Measurements from ENCODE around the gene TIPRL.

TIPRL gene

DNA sequence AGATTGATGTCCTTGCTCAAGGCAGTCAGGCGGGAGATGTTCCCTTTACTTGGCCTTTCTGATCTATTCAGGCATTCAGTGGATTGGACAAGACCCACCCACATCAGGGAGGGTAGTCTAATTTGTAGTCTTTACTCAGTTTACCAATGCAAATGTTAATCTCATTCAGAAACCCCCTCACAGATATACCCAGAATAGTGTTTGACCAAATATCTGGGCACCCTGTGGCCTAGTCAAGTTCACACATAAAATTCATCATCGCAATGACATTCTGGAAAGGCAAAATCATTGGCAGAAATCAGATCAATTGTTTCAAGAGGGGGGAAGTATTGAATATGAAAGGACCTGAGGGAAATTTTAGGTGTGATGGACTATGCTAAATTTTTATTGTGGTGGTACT lies 34.6 kb downstream of the TIPRL start:
- DNase-seq (ENCODE audit: low spot score): no peak

DNA sequence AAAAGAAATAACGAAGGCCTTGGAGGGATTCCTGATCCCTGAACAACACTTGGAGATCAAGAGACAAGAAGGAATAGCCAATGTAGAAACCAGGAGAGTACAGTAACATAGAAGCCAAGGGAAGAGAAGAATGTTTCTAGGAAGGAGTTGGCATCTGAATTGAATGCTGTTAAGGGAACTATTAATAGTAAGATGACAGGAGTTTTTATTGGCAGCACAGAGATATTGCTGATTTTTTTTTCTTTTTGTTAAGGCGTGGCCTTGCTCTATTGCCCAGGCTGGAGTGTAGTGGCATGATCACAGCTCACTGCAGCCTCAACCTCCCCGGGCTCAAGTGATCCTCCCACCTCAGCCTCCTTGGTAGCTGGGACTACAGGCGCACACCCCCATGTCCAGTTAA lies 37.4 kb downstream of the TIPRL start:
- DNase-seq (ENCODE audit: low spot score): no peak

DNA sequence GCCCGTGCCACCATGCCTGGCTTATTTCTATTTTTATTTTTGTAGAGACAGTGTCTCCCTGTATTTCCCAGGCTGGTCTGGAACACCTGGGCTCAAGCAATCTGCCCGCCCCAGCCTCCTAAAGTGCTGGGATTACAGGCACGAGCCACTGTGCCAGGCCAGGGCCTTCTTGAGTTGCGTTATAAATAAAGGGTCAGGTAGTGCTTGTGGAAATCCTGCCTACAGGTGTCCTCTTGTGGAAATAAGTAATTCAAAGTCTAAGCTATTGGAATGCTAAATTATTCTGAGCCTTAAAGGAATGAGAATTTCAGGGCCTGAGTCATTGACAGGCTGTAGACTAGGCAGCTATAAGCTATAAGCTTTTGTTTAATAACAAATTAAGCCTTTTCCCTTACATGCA lies 38.9 kb downstream of the TIPRL start:
- no peak for DNase-seq (ENCODE audit: low spot score)

DNA sequence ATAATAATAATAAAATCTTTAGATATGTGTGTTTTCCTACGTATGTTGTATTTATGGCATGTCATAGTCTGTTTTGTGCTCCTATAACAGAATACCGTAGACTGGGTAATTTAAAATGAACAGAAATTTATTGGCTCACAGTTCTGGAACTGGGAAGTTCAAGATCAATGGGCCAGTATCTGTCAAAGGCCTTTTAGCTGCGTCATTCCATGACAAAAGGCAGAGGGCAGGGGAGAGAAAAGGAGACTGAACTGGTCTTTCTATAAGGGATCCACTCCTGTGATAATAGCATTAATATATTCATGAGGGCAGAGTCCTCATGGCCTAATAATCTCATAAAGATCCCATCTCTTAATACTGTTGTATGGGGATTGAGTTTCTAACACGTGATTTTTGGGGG lies 39.9 kb downstream of the TIPRL start:
- DNase-seq (ENCODE audit: low spot score): no peak

DNA sequence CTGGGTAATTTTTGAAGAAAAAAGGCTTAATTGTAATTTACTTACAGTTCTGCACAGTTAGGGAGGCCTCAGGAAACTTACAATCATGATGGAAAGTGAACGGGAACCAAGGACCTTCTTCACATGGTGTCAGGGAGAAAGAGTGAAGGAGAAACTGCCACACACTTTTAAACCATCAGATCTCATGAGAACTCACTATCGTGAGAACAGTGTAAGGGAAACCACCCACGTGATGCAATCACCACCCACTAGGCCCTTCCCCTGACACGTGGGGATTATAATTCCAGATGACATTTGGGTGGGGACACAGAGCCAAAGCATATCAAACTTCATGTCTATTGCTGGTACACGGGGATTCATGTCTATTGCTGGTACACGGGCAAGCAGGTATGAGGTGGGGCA lies 41.7 kb downstream of the TIPRL start:
- DNase-seq (ENCODE audit: low spot score): no peak

DNA sequence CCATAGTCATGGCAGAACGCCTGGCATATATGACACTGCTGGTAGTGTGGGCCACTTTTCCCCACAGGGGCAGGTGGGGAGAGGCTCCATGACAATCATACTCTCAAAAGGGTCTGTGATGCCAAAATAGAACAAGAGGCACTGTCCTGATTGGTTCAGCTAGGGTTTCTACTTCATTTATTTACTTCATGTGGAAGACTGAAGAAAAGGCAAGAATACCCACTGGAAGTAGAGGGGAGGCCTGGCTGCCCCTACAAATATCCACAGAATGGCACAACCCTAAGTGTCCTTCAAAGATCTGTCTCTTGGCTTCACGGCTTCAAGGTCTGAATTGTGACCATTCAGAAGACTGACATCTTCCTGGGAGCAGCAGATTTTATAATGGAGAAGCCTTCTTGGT lies 42.5 kb downstream of the TIPRL start:
- DNase-seq (ENCODE audit: low spot score): no peak

DNA sequence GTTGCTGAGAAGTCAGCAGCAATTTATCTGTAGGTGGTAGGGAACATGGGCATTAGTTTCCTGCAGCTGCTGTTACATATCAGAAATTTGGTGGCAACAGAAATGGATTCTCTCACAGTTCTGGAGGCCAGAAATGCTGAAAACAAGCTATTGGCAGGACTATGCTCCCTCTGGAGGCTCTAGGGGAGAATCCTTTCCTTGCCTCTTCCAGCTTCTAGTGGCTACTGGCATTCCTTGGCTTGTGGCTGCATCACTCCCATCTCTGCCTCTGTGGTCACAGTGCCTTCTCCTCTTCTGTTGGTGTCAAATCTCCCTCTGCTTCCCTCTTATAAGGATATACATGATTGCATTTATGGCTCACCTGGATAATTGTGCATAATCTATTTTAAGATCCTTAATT lies 44.5 kb downstream of the TIPRL start:
- no peak for DNase-seq (ENCODE audit: low spot score)

DNA sequence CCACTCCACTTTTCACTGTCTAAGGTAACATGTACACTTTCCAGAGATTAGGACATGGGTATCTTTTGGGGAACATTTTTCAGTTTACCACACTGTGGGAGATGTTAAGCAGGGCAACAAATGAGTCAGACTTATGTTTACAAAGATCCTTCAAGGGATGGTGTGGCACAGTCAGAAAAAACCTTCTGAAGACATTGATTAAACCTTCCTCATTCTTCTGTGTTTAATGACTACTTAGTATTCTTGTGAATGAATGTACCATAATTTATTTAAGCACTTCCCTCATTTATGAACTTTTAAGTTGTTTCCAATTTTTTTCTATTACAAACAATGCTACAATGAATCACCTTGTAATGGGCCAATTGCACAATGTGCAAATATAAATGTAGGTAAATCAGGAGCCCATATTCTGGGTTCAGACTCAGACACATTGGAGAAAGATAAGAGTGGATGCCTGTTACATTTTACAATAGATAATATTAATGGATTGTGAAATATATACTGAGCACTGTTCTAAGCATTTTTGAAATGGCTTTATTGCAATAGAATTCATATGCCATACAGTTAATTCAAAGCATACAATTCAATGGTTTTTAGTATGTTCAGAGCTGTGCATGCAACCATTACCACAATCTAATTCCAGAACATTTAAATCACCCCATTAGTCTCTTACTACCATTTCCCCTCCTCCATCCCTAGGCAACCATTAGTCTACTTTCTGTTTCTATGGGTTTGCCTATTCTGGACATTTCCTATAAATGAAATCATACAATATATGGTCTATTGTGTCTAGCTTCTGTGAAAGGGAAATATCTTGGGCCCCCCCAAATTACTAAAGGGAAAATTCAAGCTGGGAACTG lies 45.1 kb downstream of the TIPRL start:
- DNase-seq (ENCODE audit: low spot score): peak; percentile 28

DNA sequence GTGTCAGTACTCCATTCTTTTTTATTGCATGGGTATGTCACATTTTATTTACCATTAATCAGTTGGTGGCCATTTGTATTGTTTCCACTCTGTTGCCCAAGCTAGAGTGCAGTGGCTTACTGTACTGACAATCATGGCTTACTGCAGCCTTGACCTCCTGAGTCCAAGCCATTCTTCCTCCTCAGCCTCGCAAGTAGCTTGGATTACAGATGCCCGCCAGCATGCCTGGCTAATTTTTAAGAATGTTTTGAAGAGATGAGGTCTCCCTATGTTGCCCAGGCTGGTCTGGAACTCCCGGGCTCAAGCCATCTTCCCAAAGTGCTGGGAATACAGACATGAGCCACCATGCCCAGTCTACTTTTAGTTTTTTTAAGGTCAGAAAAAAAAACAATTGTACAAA lies 46.2 kb downstream of the TIPRL start:
- peak; percentile 67 for DNase-seq (ENCODE audit: low spot score)

DNA sequence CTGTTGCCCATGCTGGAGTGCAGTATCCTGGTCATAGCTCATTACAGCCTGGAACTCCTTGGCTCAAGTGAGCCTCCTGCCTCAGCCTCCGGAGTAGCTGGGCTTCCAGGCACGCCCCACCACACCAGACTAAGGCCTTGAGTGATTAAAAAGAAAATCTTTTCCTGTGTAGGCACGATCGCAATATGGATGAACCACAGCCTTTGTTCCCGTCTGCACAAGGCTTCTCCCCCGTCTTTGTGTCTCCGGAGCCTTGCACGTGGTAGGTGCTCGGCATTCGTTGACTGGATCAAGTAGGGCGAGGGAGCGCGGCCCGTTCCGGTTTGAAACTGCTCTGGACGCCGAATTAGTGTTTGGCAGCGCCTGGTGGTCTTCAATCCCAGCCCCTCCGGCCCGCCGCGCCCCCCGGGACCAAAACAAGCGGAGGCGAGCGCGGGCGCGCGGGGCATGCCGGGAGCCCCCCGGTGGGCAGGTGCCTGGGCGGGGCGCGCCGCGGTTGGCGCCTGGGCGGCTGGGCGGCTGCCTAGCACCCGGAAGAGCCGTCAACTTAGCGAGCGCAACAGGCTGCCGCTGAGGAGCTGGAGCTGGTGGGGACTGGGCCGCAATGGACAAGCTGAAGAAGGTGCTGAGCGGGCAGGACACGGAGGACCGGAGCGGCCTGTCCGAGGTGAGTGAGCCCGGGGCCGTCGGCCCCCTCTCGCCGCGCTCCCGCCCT lies 46.9 kb downstream of the TIPRL start, which contains the start of gene SFT2D2:
SFT2D2 (plus strand) TSS at position 529 of the 715 bp plus-strand sequence; CDS start at position 605, 76 bp downstream.
- peak; percentile 86 for DNase-seq (ENCODE audit: low spot score)

DNA sequence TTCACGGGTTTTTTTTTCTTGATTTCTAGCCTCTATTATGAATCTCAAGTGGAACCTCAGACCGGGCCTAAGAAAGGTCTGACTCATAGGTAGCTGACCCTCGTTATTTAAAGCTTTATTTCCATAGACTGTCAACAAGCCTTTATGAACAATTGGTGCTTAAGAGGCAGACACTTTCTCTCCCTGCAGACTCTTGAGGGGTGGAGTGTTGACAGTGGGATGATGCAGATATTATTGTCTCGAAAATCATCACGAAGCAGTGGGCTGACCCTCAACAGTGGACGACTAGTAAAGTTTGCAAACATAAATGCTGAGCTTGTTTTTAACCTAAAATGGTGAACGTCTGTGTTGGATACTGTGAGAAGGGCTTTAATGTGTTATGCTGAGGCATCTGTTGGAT lies 48.9 kb downstream of the TIPRL start:
- peak; percentile 39 for DNase-seq (ENCODE audit: low spot score)

DNA sequence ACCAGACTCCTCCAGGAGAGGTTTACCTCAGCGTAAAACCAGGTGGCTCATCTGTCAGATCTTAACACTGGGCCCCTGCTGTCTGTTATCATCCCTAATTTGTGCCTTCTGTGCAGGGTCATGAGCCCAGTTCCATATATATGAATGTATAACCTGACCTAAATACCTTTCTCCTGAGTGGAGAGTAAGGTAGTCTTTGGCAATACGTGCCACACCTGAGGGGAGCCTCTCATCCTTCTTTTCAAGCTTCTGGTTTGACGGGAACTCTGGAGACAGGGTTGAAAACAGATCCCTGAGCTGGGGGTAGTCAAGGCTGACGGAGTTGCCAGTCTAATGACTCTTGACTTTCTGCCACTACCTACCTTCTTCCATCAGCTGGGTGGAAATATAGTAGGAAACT lies 51.1 kb downstream of the TIPRL start:
- DNase-seq (ENCODE audit: low spot score): peak; percentile 71

DNA sequence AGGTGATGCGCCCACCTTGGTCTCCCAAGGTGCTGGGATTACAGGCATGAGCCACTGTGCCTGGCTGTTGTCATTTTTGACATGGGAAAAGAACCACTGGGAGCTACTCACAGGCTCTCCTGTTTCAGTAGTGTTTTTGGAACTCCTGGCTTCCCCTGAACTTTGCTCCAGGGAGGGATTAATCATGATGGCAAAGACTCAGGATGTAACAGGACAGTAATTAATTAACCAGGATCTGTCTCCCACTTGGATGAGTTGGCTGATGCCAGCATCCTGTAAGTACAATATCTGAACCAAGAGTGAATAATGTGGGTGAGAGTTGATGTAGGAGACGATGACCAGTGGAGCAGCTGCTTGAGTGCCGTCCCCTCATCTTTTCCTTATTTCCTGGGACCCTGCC lies 51.9 kb downstream of the TIPRL start:
- peak; percentile 96 for DNase-seq (ENCODE audit: low spot score)

DNA sequence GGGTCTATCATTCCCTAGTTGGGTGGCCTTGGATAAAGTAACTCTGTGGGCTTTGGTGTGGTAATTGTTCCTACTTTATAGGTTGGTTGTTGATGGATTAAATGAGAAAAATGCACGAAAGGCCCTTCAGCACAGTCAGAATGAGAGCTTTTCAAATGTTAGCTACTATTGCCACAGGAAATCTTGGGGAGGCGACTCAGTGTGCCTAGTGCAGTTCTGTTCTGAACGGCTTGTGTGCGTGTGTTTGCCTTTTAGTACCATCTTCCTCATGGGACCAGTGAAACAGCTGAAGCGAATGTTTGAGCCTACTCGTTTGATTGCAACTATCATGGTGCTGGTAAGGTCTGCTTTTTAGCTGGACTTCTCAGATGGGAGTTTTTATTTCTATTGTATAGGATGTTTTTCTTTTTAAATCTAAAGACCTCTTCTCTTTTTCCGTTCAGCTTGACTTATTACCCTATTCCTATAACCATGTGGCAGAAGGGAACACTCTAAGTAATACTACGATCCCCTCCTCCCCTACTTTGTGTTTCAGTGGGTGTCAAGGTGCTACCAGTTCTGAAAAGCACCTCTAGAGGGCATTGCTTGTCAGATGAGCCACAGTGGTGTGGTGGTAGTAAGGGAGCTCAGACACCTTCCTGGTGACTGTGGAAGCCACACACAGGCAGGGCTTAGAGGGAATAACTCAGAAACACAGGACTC lies 56.2 kb downstream of the TIPRL start:
- peak; percentile 69 for DNase-seq (ENCODE audit: low spot score)

DNA sequence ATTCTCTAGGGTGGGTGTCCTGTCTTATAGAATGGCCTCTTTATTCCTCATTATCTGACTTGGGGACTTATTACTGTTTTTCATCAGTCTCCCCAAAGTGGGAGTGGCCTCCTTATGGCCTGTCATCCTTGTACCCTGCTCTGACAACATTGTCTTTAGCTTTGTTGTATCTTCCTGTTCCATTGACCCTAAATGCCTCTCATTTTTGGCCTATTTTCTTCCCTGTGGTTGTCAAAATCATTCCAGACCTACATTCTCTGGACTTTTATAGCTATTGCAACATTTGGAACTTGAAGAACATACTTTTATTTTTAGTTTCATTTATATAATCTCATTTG lies 56.8 kb downstream of the TIPRL start:
- no peak for DNase-seq (ENCODE audit: low spot score)

DNA sequence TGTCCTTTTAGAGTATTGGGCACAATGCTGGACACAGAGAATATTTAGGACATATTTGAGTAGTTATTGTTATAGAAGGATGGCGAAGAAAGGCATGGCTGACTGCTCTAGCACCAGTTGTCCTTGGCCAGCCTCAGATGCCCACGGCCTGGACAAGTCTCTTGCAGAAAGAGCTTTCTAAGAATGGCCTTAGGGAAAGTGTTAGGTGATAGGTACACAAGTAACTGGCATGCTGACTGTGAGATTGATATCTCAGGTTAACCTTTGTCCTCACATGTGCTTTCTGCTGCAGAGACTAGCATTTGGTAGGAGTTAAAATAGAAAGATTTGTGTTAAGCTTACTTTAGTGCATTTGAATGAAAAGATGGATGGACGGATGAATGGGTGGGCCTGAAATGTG lies 57.2 kb downstream of the TIPRL start:
- DNase-seq (ENCODE audit: low spot score): no peak

DNA sequence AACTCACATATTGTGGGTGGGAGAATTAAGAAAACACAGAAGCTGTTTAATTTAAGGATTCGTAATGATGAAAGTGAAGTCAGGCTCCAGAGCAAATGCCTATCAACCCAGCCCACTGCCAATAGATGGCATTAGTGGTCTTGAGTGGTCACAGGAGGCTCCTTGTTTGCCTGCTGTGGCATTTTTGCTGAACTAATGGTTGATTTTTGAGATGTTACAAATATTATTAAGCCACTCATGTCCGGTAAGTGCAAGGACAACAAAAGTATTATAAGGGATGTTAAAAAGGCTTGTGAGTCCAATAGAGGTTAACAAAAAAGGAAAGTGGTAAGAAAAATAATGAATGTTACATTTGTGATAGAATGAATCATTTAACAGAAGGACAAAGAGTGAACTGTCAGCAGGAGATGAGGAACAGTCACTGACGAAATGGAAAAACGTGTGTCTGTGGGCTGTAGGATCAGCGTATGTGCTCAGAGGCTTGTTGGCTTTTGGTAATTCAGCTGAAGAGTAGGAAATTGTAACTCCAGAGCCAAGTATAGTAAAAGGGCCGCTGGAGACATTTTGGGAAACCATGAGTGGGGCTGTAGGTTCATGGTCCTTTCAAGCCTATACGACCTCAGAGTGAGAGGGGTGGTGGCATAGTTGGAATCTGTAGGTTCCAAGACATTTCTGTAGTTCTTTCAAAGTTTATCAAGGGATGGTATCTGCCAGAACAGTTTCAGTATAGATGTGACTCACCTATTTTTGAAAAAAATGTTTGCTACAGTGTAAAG lies 58.3 kb downstream of the TIPRL start:
- no peak for DNase-seq (ENCODE audit: low spot score)

DNA sequence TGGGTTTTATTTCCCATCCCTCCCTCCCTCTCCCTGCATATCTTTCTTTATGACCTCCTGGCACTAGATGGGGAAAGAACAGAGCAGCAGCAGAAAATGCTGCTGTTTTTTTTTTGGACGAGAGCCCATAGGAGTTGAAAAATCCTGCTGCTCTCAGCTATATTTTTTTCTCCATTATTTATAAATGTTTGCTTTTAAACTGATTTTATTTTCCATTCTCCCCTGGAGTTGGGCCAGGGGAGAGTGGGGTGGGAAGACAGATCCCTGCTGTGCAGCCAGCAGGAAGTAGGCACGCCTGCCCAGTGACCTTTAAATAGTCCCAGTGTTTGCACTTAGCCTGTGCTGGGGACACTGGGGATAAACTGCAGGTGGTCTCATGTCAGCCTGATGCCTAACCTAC lies 64.4 kb downstream of the TIPRL start:
- no peak for DNase-seq (ENCODE audit: low spot score)

DNA sequence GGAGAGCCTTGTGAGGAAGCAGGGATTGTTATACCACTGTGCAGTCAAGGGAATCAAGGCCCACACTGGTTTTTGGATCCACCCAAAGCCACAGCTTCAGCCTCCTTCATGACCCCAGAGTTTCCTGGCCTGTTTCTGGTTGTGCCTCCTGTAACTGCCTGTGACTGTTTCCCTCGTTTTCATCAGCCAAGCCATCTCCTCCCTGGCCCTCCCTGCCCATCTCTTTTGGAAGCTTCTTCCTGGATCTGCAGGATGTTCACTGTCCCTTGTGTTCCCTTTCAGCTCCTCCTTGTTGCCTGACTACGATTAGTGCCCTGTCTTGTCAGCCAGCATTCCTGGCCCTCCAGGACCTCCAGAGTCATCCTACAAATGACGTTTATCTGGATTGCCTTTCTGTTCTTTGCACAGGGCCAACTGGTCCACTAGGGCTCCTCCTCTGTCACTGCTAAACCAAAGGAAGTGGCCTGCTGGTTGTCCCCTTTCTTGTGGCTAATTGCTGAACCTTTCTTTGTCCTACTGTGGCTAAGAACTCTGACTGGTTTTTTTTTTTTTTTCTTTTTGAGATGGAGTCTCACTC lies 65.0 kb downstream of the TIPRL start:
- DNase-seq (ENCODE audit: low spot score): no peak

DNA sequence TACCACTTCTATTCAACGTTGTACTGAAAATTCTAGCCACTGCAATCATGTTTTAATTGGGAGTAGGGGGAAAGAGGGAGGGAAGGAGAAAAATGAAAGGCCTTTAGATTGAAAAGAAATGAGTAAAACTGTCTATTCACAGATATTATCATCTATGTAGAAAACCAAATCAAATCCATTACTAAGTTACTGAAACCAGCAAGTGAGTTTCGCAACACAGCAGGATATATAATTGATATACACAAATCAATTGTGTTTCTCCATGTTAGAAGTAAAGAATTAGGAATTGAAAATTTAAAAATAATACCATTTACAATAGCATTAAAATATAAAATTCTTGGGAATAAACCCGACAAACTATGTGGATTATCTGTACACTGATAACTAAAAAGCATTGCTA lies 66.3 kb downstream of the TIPRL start:
- DNase-seq (ENCODE audit: low spot score): no peak

DNA sequence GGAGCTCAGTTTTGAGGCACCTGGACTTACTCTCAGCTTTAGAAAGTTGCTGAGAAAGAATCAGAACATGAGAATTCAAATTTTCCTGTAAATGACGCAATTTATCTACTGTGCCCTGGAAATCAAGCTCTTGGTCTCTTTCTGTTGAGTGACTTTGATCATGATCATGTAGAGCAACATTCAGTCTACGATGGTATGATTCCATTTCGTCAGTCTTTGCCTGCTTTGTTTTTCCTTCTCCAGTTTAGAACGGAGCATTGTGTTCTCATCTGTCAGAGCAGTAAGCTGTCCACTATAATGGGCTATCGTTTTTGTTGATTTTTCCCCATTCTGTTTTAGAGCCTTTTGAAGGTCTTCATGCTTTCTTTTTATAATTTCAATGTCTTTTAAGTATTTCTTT lies 67.7 kb downstream of the TIPRL start:
- DNase-seq (ENCODE audit: low spot score): no peak
